Progenitor cell of endocrine pancreas (in vitro differentiated cells): ENCODE data around the gene VIT. TPM values are rescaled to one million over a fixed set of nuclear protein-coding genes. Genes with fewer than 3 reads are reported as not detected.
A peak's percentile ranks its signal among the peaks of the same experiment; 100 is the strongest.
"Not testable (repeated sequence)": the region's sequence is repeated elsewhere in the genome, so short reads cannot be mapped to it uniquely, and the experiment has no call there.

Source experiments
- DNase-seq: peaks from one replicate; pipeline ENCODE4 v3.0.0; 2021; ENCODE audit warnings: low spot score; ENCODE audit not compliant: unreplicated experiment
- H3K27ac Mint-ChIP-seq: 2 replicates; pipeline ENCODE4 v1.8.0; 2021; ENCODE audit warnings: mild to moderate bottlenecking, moderate library complexity, mixed read lengths
- H3K27me3 Mint-ChIP-seq: 2 replicates; pipeline ENCODE4 v1.8.0; 2021; ENCODE audit warnings: mixed read lengths
- H3K36me3 Mint-ChIP-seq: 2 replicates; pipeline ENCODE4 v1.8.0; 2022; ENCODE audit warnings: mixed read lengths; ENCODE audit not compliant: insufficient read depth
- H3K4me1 Mint-ChIP-seq: 2 replicates; pipeline ENCODE4 v1.8.0; 2021; ENCODE audit warnings: low read depth, mixed read lengths
- H3K4me3 Mint-ChIP-seq: 2 replicates; pipeline ENCODE4 v1.8.0; 2021; ENCODE audit warnings: low read depth, mild to moderate bottlenecking, moderate library complexity, mixed read lengths
- H3K9me3 Mint-ChIP-seq: 2 replicates; pipeline ENCODE4 v1.8.0; 2021; ENCODE audit warnings: low read depth, mixed read lengths
- CTCF ChIP-seq: fragments of 200-600 bp; sonication (generic); IDR thresholded peaks from one replicate; pipeline ENCODE4 v1.5.0; 2021; ENCODE audit warnings: antibody characterized with exemption, mild to moderate bottlenecking; ENCODE audit not compliant: unreplicated experiment
- total RNA-seq: library from RNA; stranded (reverse); gene quantifications from 2 replicates; pipeline ENCODE4 v1.2.1, GENCODE V29; 2021

Gene VIT
- total RNA-seq, 1 donor from 2014 or later, result not detected

GRCh38 chr2:36819095-36819711 lies 122.7 kb downstream of the VIT start:
- no peak for DNase-seq
- peaks cover 3% of the 10 kb centered on the region for H3K27me3 Mint-ChIP-seq
- no peak overlapping the region for H3K27ac Mint-ChIP-seq
- H3K9me3 Mint-ChIP-seq, result no peaks in the 10 kb centered on the region
- H3K36me3 Mint-ChIP-seq, result no peaks in the 10 kb centered on the region
- no peak overlapping the region for H3K4me3 Mint-ChIP-seq
- no peak for TF ChIP-seq CTCF
- H3K4me1 Mint-ChIP-seq, result peaks cover 11% of the 10 kb centered on the region

GRCh38 chr2:36820942-36821605 lies 124.6 kb downstream of the VIT start:
- Mint-ChIP-seq H3K9me3 (no peaks in the 10 kb centered on the region), H3K27me3 (peaks cover 3% of the 10 kb centered on the region), H3K36me3 (no peaks in the 10 kb centered on the region), H3K27ac (peak overlapping the region; percentile 18), H3K4me3 (no peak overlapping the region), H3K4me1 (peaks cover 11% of the 10 kb centered on the region)
- no peak for DNase-seq
- no peak for TF ChIP-seq CTCF

GRCh38 chr2:36823862-36824261 lies 127.4 kb downstream of the VIT start:
- no peak overlapping the region for H3K27ac Mint-ChIP-seq
- H3K4me1 Mint-ChIP-seq, result peaks cover 11% of the 10 kb centered on the region
- no peak for DNase-seq
- H3K36me3 Mint-ChIP-seq, result no peaks in the 10 kb centered on the region
- no peak for TF ChIP-seq CTCF
- no peaks in the 10 kb centered on the region for H3K27me3 Mint-ChIP-seq
- H3K9me3 Mint-ChIP-seq, result no peaks in the 10 kb centered on the region
- H3K4me3 Mint-ChIP-seq, result no peak overlapping the region

- H3K36me3 Mint-ChIP-seq, result no peaks in the 10 kb centered on the region
- peaks cover 11% of the 10 kb centered on the region for H3K4me1 Mint-ChIP-seq
- no peak overlapping the region for H3K27ac Mint-ChIP-seq
- no peaks in the 10 kb centered on the region for H3K27me3 Mint-ChIP-seq
- DNase-seq, result no peak
- no peaks in the 10 kb centered on the region for H3K9me3 Mint-ChIP-seq
- TF ChIP-seq CTCF, result no peak
- H3K4me3 Mint-ChIP-seq, result no peak overlapping the region
These were observed 127.8 kb downstream of the VIT start for GRCh38 chr2:36824273-36824672.

- not testable (repeated sequence) for H3K4me3 Mint-ChIP-seq, H3K27me3 Mint-ChIP-seq, H3K36me3 Mint-ChIP-seq, H3K27ac Mint-ChIP-seq, H3K9me3 Mint-ChIP-seq, DNase-seq
- H3K4me1 Mint-ChIP-seq, result peaks cover 11% of the 10 kb centered on the region
These were observed 128.2 kb downstream of the VIT start for GRCh38 chr2:36824683-36825082.

- TF ChIP-seq CTCF, result no peak
- no peak for DNase-seq
- H3K27me3 Mint-ChIP-seq, result no peaks in the 10 kb centered on the region
These were observed 134.7 kb downstream of the VIT start for GRCh38 chr2:36831185-36831584.

More at GRCh38 chr2:36831185-36831584, 134.7 kb downstream of the VIT start:
- no peak overlapping the region for H3K4me3 Mint-ChIP-seq
- no peaks in the 10 kb centered on the region for H3K4me1 Mint-ChIP-seq
- H3K36me3 Mint-ChIP-seq, result peaks cover 2% of the 10 kb centered on the region
- peaks cover 4% of the 10 kb centered on the region for H3K9me3 Mint-ChIP-seq
- no peak overlapping the region for H3K27ac Mint-ChIP-seq
